Esophagus muscularis mucosa (tissue), 3 donors: ENCODE data around the gene COL3A1.
A peak's percentile ranks its signal among the peaks of the same experiment; 100 is the strongest.

Experiments used
- CTCF ChIP-seq, 3 experiments: fragments of 200-600 bp in 2 of 3; fragments of 450-650 bp in 1 of 3; sonication (generic) in 2 of 3; IDR thresholded peaks; one replicate each; pipeline ENCODE4 v1.5.1; 2017 to 2019; ENCODE audit warnings: antibody characterized with exemption in 3 of 3, mild to moderate bottlenecking in 2 of 3, moderate library complexity in 1 of 3
- POLR2A ChIP-seq: fragments of 450-650 bp; IDR thresholded peaks from one replicate; pipeline ENCODE4 v1.6.1; 2017; ENCODE audit warnings: antibody characterized with exemption, moderate library complexity, mild to moderate bottlenecking, low read depth
- POLR2AphosphoS5 ChIP-seq, 2 donors: sonication (generic); formaldehyde crosslinking; IDR thresholded peaks; one replicate each; pipeline ENCODE4 v1.6.1; 2017; ENCODE audit warnings: antibody characterized with exemption in 2 of 2

DNA sequence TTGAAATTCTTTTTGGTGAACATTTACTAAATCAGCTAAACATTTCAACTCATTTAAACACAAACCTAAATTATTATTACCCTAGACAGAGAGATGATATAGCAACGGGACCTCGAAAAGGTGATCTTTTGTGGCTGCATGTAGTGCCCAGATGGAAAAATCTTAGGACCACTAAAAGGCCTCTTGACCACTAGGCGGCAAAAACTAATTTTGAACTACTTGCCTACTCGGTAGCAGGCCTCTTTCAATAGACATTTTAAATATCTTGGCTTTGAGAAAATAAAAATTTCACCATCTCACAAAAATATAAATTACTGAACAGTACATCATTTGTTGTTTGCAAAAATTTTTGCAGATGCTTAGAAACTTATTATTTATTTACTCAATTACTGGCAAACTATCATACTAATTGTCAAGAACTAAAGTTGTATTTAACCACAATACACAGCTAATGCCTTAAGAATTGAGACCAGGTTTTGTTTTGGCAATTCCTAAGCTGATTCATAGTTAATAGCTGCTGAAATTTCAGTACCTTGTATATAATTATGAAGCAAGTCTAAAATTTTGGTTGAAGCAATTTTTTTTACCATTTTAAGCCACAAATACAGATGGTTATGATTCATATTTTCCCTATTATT, 9.4 kb downstream of the COL3A1 start:
- TF ChIP-seq CTCF (IDR thresholded peaks at IDR 0.05) = peak; percentile 6 to 42 (median 24)
- no peak for TF ChIP-seq POLR2A
- TF ChIP-seq POLR2AphosphoS5 (IDR thresholded peaks at IDR 0.05) = no peak
